GM23248 (cell line): ENCODE measurements around the gene SHB.

ENCODE experiments used
- EZH2 ChIP-seq: fragments of 200-600 bp; sonication (generic); IDR thresholded peaks from 2 replicates; pipeline ENCODE4 v1.6.1; 2018; ENCODE audit warnings: antibody characterized with exemption, mild to moderate bottlenecking; ENCODE audit not compliant: insufficient read depth, poor library complexity, severe bottlenecking
- EZH2phosphoT487 ChIP-seq: fragments of 200-600 bp; sonication (generic); IDR thresholded peaks from 2 replicates; pipeline ENCODE4 v1.6.1; 2018; ENCODE audit warnings: antibody characterized with exemption, moderate library complexity, mild to moderate bottlenecking, low read depth; ENCODE audit not compliant: insufficient read depth

DNA sequence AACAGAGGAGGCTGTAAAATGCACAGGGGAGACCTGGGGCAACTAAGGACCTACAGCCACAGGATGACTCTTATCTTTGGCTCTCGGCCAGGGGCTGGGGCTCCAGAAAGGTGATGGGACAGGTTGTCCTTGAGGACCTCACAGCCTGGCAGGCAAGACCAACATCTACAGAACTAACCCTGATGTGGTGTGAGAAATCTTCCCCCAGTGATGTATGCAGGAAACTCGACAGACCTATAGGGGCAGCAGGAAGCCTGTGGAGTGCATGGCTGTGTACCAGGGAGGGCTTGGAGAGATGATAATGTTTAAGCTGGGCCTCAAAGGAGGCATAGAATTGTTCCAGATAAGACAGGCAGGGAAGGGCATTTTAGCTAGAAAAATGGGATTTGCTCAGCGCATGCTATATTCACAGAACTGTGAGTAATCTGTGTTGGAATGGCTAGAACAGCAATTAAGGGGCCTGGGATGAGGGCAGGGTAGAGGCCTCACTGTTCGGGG lies 96.6 kb downstream of the SHB start:
- no peak for TF ChIP-seq EZH2
- no peak for TF ChIP-seq EZH2phosphoT487
